HG02642 (cell line): ENCODE data around the gene TMEM191C.
"Not testable (repeated sequence)": the region's sequence is repeated elsewhere in the genome, so short reads cannot be mapped to it uniquely, and the experiment has no call there.

Experiments
- ATAC-seq: cut with Tn5 transposase; IDR thresholded peaks from one replicate; pipeline ENCODE4 v1.9.1; 2021; ENCODE audit warnings: mild to moderate bottlenecking; ENCODE audit not compliant: unreplicated experiment, poor library complexity

Gene TMEM191C

GRCh38 chr22:21445437-21446127 lies 21.6 kb upstream of the TMEM191C start:
- no peak for ATAC-seq

- no peak for ATAC-seq
Observed at GRCh38 chr22:21446128-21446826, 20.9 kb upstream of the TMEM191C start.

GRCh38 chr22:21446827-21447690 lies 20.1 kb upstream of the TMEM191C start:
- no peak for ATAC-seq

- ATAC-seq: no peak
Observed at GRCh38 chr22:21447694-21448402, 19.3 kb upstream of the TMEM191C start.

GRCh38 chr22:21448627-21449416 lies 18.4 kb upstream of the TMEM191C start:
- no peak for ATAC-seq

- no peak for ATAC-seq
Observed at GRCh38 chr22:21449531-21450319, 17.5 kb upstream of the TMEM191C start.

- no peak for ATAC-seq
Observed at GRCh38 chr22:21450320-21450831, 16.8 kb upstream of the TMEM191C start.

- no peak for ATAC-seq
Observed at GRCh38 chr22:21450858-21451353, 16.3 kb upstream of the TMEM191C start.

- no peak for ATAC-seq
Observed at GRCh38 chr22:21451545-21452520, 15.4 kb upstream of the TMEM191C start.

GRCh38 chr22:21452666-21453065 lies 14.5 kb upstream of the TMEM191C start:
- ATAC-seq: not testable (repeated sequence)

GRCh38 chr22:21454998-21455333 lies 12.2 kb upstream of the TMEM191C start:
- not testable (repeated sequence) for ATAC-seq

GRCh38 chr22:21455334-21456089 lies 11.7 kb upstream of the TMEM191C start:
- ATAC-seq: no peak

GRCh38 chr22:21457023-21457787 lies 10.0 kb upstream of the TMEM191C start:
- no peak for ATAC-seq

- ATAC-seq: not testable (repeated sequence)
Observed at GRCh38 chr22:21462672-21463071, 4.5 kb upstream of the TMEM191C start.

- ATAC-seq: peak; percentile 87
Observed at GRCh38 chr22:21468194-21469096, 1.3 kb downstream of the TMEM191C start.
